ENCODE measurements around the gene PLOD2. TPM values are rescaled to one million over a fixed set of nuclear protein-coding genes. Genes with fewer than 3 reads are reported as not detected.

Gene PLOD2
- total RNA-seq, 2 experiments from 2014 or later, result 0.20 to 1.2 TPM

DNA sequence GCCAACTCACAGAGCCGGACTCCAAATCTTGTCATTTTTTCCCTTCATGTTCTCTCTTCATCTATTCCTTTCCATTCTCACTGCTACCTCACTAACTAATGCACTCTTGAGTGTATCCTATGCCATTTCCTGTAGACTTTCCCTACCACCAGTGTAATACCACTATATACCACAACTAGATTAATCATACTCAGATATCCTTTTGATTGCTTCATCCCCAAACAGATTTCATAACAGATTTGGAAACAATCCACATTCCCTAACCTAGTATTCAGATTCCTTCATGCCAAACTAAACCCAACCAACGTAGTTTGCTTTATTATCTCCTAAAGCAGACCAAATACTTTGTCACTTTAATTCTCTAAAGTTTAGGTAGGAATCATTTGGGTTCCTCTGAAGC lies 2.6 kb upstream of the PLOD2 start:
- Mint-ChIP-seq H3K4me1 (peaks cover 13% of the 10 kb centered on the region), H3K4me3 (no peak overlapping the region), H3K27ac (no peak overlapping the region), H3K27me3 (peaks cover 52% of the 10 kb centered on the region), H3K9me3 (ENCODE audit: low read depth) (no peaks in the 10 kb centered on the region), H3K36me3 (no peaks in the 10 kb centered on the region)
- CTCF ChIA-PET, result no interaction called here
- ATAC-seq (no peak), DNase-seq (no peak)

DNA sequence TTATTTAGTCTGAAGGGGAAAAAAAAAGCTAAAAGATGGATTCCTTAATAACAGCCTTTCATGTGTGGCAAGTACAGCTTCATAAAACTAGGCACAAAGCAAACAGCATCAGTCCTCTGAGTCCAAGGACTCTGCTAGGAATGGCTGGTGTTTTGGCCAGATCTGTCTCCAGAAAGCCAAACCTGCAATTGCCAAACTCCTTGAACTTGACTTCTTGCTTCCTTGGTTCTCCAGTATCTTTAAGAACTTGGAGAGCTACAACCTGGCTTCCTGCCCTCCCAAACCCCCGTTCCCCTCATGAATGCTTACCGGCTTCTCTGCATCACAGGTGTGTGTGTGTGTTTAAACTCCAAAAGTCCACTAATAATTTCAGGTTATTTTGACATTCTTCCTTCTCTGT lies 1.6 kb upstream of the PLOD2 start:
- CTCF ChIA-PET, result no interaction called here
- Mint-ChIP-seq H3K36me3 (no peaks in the 10 kb centered on the region), H3K4me3 (peak overlapping the region; percentile 14), H3K4me1 (peaks cover 13% of the 10 kb centered on the region), H3K9me3 (ENCODE audit: low read depth) (no peaks in the 10 kb centered on the region), H3K27me3 (peaks cover 59% of the 10 kb centered on the region), H3K27ac (no peak overlapping the region)
- ATAC-seq (no peak), DNase-seq (no peak)

DNA sequence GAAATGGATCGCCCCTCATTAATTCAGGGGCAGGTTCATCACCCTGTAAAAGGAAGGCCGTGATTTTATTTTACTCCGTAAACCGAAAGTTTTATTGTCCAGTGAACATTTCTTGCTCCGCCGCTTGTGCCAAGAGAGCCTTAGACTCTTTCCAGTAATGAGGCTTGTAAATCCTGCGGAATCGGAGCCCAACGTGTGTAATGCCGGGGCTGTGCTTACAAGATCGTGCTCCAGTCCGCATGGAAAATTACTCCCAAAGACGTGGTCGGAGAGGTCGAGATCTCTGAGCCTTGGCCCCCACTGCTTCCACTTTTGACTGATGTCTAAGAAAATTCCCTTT lies 649 bp upstream of the PLOD2 start:
- DNase-seq (no peak), ATAC-seq (no peak)
- Mint-ChIP-seq H3K4me1 (peaks cover 13% of the 10 kb centered on the region), H3K27me3 (peaks cover 60% of the 10 kb centered on the region), H3K4me3 (peak overlapping the region; percentile 47), H3K9me3 (ENCODE audit: low read depth) (no peaks in the 10 kb centered on the region), H3K36me3 (no peaks in the 10 kb centered on the region), H3K27ac (no peak overlapping the region)
- CTCF ChIA-PET, result no interaction called here

DNA sequence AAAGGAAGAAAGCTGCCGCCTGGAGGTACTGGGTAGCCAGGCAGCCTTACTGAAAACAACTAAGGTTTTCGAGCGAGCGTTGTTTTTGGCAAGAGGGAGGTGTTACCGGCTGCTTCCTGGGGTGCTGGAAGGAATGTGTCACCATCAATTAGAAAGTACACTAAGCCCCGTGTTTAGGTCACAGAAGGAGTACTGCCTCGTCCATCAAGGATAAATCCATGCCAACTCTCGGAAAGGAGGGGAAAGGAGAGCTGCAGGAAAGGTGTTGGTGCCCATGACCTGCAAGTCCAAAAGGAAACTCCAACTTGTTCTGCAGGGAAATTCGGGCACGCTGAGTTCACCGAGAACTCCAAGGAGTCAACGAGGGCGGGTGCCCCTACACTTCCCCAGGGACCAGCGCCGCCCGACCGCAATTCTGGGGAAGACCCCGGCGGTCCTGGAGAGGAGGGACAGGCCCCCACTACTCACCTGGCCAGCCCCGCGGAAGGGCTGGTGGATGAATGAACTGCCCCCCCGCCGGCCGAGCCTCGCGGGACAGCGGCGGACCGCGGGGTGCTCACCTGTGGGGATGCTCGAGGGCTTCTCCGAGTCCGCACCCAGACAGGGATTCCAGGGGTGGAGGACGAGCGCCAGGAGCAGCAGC lies 542 bp downstream of the PLOD2 start:
- Mint-ChIP-seq H3K27me3 (peaks cover 60% of the 10 kb centered on the region), H3K4me3 (peak overlapping the region; percentile 54), H3K27ac (no peak overlapping the region), H3K4me1 (peaks cover 13% of the 10 kb centered on the region), H3K36me3 (no peaks in the 10 kb centered on the region), H3K9me3 (ENCODE audit: low read depth) (no peaks in the 10 kb centered on the region)
- CTCF ChIA-PET, result no interaction called here
- ATAC-seq (peak; percentile 48), DNase-seq (peak; percentile 41)

DNA sequence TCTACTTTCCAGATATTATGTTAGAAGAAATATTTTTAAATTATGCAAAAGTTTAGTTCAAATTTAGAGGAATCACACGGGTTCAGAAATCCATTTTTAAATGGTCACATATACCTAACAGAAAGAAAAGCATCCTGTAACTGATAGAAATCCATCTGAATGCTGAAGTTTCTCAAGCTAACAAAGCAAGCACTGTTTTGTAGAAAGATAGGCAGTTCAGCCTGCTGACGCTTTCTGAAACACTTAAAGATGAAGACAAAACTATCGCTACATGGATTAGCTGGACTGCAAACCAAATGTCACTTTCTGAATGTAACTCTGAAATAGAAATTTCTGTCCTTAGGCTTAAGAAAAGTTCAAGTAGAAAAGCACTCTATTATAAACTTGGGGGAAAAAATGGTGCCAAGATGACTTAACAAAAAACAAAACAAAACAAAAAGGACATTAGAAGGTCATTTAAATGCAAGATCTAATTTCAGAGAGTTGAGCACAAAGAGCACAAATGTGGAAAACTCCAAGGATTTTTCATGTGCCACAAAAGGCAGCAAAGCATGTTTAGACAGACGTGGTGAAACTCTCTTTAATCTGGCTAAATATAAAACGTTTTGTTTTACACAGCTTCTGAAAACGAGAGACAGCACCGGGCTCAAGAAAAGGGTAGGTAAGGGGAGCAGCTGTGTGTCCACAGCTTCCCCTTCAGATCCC lies 1.2 kb downstream of the PLOD2 start:
- H3K27me3 Mint-ChIP-seq, result peaks cover 54% of the 10 kb centered on the region
- H3K9me3 Mint-ChIP-seq (ENCODE audit: low read depth), result no peaks in the 10 kb centered on the region
- CTCF ChIA-PET, result no interaction called here
- no peak overlapping the region for H3K27ac Mint-ChIP-seq
- peaks cover 13% of the 10 kb centered on the region for H3K4me1 Mint-ChIP-seq
- H3K36me3 Mint-ChIP-seq, result no peaks in the 10 kb centered on the region
- ATAC-seq, result no peak
- H3K4me3 Mint-ChIP-seq, result peak overlapping the region; percentile 54
- DNase-seq, result no peak

DNA sequence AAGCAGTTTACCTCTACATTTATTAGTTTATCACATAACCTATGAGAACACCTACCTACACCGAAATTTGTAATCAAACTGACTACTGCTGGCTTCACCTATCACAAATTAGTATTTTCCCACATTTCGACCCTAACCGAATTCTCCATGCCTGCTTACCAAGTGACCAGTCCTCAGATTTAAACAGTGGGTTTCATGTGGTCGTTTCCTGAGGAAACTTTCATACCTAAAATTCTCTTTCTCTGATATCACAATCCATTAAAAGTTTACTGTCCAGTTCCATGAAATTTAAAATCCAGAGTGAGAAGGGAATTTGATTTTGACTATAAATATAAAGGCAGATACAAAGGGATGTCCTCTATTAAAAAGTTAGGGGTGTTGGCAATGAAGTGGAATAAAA lies 1.9 kb downstream of the PLOD2 start:
- Mint-ChIP-seq H3K27ac (no peak overlapping the region), H3K36me3 (no peaks in the 10 kb centered on the region), H3K27me3 (peaks cover 52% of the 10 kb centered on the region), H3K9me3 (ENCODE audit: low read depth) (no peaks in the 10 kb centered on the region), H3K4me1 (peaks cover 13% of the 10 kb centered on the region), H3K4me3 (no peak overlapping the region)
- CTCF ChIA-PET, result no interaction called here
- DNase-seq, result no peak
- ATAC-seq, result no peak

DNA sequence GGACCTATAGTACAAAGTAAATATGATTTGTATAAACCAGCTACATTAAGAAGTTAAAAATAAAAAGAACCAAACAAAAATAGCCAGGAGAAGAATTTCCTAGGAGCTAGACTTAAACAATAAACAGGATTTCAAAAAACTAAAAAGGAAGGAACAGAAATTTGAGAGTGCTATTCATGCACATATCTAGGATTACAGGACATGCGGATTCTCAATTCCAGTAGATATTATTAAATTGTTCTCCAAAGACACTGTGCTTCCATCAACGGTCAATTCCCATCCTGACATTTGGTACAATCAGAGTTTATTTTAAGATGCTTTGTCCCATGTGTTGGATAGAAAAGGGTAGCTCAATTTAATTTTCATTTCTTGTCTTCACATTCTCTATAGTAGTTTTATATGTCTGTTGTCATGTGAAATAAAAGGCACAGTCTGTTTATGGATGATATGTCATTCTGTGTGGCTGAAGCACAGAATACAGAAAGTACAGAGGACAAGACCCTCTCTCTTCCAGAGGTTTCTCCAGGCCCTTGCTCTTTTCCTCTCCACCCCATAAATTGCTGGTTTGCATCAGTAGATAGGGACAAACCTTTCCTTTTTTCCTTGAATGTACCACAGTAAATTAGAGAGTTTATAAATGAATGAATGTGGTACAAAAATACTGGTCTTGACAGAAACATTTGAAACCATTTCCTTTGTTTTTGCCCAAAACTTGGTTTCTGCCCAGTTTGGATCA lies 3.5 kb downstream of the PLOD2 start:
- H3K27ac Mint-ChIP-seq, result no peak overlapping the region
- H3K4me3 Mint-ChIP-seq, result no peak overlapping the region
- H3K36me3 Mint-ChIP-seq, result no peaks in the 10 kb centered on the region
- no peaks in the 10 kb centered on the region for H3K9me3 Mint-ChIP-seq (ENCODE audit: low read depth)
- H3K27me3 Mint-ChIP-seq, result peaks cover 40% of the 10 kb centered on the region
- peaks cover 13% of the 10 kb centered on the region for H3K4me1 Mint-ChIP-seq
- ATAC-seq (no peak), DNase-seq (no peak)
- CTCF ChIA-PET, result interaction anchor here (1.2 kb wide), 1 partner anchor 8 kb away, joined by 4 read pairs; no protein-coding TSS in a partner anchor

DNA sequence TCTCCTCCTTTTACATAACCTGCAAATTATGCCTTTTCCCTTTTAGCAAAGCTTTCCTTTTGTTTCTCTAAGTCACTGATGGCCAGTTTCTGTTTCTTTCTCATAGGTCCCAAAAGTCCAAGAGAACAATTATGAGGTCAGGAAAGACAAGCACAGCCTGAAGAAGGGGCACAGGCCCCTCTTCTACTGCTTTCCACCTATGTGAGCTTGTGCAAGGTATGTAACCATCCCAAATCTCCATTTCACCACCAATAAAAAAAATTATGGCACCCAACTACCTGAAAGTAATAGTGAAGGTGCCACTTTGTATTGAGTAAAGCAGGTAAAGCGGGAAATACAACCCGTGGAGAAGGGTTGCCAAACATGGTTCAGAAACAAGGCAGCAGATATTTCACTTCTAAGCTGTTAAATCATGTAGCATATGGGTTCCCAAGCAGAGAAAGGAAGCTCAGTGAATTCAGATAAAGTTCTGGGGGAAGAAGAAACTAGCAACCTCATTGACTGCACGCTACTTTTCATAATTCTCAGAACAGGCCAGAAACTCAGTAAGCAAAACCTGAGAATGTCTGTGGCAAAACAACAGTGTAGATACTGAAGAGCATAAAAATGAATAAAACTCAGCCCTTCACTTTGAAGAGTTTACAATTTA lies 4.2 kb downstream of the PLOD2 start:
- Mint-ChIP-seq H3K9me3 (ENCODE audit: low read depth) (no peaks in the 10 kb centered on the region), H3K27ac (no peak overlapping the region), H3K27me3 (peaks cover 33% of the 10 kb centered on the region), H3K4me1 (peaks cover 13% of the 10 kb centered on the region), H3K36me3 (no peaks in the 10 kb centered on the region), H3K4me3 (no peak overlapping the region)
- CTCF ChIA-PET, result interaction anchor here (1.2 kb wide), 1 partner anchor 9 kb away, joined by 4 read pairs; no protein-coding TSS in a partner anchor
- ATAC-seq (no peak), DNase-seq (no peak)

DNA sequence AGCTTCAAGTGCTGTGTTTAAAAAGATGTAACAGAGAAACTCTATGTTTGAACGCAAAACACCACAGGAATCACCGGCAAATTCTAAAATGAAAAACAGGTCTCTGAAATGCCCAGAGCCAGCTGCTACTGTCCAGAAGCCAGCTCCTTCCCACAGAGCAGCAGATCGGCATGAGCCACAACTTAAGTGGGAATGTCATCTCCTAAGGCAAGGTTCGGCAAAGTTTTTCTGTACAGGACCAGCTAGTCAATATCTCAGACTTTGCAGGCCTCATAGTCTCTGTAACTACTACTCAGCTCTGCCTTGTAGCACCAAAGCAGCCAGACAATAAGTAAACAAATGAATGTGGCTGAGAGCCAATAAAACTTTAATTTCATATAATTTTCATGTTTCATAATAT lies 4.9 kb downstream of the PLOD2 start:
- Mint-ChIP-seq H3K36me3 (no peaks in the 10 kb centered on the region), H3K27me3 (peaks cover 26% of the 10 kb centered on the region), H3K9me3 (ENCODE audit: low read depth) (no peaks in the 10 kb centered on the region), H3K4me3 (no peak overlapping the region), H3K4me1 (peaks cover 8% of the 10 kb centered on the region), H3K27ac (no peak overlapping the region)
- ATAC-seq (no peak), DNase-seq (no peak)
- CTCF ChIA-PET, result no interaction called here

DNA sequence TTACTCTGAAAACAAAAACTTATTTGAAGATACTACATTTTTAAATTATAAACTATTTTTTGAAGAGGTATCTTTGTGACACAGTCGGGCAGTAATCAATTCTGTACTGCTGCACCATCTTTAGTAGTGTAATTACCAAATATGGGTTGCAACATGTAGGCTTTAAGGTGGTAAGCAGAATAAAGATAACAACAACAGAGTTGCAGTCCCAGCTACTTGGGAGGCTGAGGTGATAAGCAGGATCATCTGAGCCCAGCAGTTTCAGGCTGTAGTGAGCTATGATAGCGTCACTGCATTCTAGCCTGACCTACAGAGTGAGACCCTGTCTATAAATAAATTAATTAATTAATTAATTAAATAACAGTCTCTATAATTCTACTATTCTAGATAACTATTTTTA lies 6.0 kb downstream of the PLOD2 start:
- Mint-ChIP-seq H3K27me3 (peaks cover 20% of the 10 kb centered on the region), H3K4me3 (no peak overlapping the region), H3K9me3 (ENCODE audit: low read depth) (no peaks in the 10 kb centered on the region), H3K27ac (no peak overlapping the region), H3K36me3 (no peaks in the 10 kb centered on the region), H3K4me1 (peaks cover 2% of the 10 kb centered on the region)
- DNase-seq (no peak), ATAC-seq (no peak)
- CTCF ChIA-PET, result no interaction called here

DNA sequence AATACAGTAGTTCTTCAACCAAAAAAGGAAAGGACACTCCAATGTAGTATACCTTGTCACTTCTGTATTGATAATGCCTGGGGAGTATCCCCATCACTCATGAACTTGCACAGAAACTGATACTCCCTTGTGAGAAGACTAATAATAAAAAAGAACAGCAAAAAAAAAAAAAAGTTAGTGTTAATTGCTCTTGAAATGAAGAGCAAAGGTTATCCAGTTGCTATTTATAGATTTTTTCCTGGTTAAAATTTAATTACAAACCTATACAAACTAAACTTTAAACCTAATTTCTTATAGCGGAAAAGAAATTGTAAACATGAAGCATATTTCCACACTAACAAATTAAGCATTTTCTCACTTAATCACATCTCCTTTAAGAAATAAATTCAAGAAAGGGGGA lies 6.7 kb downstream of the PLOD2 start:
- H3K27me3 Mint-ChIP-seq, result peaks cover 17% of the 10 kb centered on the region

DNA sequence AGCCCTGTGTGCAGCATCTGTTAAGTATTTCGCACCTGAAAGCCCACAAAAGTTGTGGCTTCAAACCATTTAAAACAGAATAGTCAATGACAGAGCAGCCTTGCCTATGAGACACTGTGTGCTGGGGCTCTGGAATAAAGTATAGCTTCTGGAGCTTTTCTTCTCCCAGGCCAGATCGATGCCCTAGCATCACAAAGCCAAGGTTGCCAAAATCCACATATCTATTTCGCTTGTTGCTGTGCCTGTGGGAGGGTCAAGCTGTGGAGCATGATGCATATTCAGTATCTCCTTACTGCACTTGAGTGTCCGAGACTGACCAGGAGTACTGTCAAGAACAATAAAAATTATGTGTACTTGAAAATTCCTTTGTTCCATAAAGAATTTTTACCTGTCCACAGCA lies 7.6 kb downstream of the PLOD2 start:
- no peak for ATAC-seq
- CTCF ChIA-PET, result no interaction called here
- H3K4me1 Mint-ChIP-seq, result no peaks in the 10 kb centered on the region
- H3K4me3 Mint-ChIP-seq, result no peak overlapping the region
- peaks cover 9% of the 10 kb centered on the region for H3K27me3 Mint-ChIP-seq
- no peaks in the 10 kb centered on the region for H3K36me3 Mint-ChIP-seq
- H3K27ac Mint-ChIP-seq, result no peak overlapping the region
- DNase-seq, result no peak
- no peaks in the 10 kb centered on the region for H3K9me3 Mint-ChIP-seq (ENCODE audit: low read depth)

More for the DNA sequence above, 6.7 kb downstream of the PLOD2 start:
- no peak overlapping the region for H3K27ac Mint-ChIP-seq
- CTCF ChIA-PET, result no interaction called here
- H3K4me3 Mint-ChIP-seq, result no peak overlapping the region
- no peak for DNase-seq
- no peak for ATAC-seq
- no peaks in the 10 kb centered on the region for H3K9me3 Mint-ChIP-seq (ENCODE audit: low read depth)
- no peaks in the 10 kb centered on the region for H3K36me3 Mint-ChIP-seq
- H3K4me1 Mint-ChIP-seq, result no peaks in the 10 kb centered on the region

DNA sequence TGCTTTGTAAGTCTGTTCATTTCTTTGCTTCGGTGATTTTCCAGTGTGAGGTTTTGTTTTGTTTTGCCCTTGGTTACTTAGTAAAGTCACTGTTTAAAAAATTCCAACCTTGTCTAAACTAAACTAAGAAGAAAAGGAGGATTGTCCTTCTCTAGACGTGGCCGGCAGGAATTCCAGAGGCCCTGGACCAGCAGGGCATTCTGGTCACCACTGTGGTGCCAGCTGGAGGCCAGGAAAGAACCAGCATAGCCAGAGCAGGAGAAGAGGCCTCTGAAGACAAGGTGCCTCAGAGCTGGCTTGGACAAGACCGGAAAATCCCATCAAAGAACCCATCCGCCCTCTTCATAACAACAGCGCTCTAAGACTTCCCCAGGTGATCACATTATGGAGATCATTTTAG lies 8.2 kb downstream of the PLOD2 start:
- CTCF ChIA-PET, result no interaction called here
- H3K36me3 Mint-ChIP-seq, result no peaks in the 10 kb centered on the region
- no peaks in the 10 kb centered on the region for H3K4me1 Mint-ChIP-seq
- no peak for ATAC-seq
- peaks cover 7% of the 10 kb centered on the region for H3K27me3 Mint-ChIP-seq
- H3K27ac Mint-ChIP-seq, result no peak overlapping the region
- no peaks in the 10 kb centered on the region for H3K9me3 Mint-ChIP-seq (ENCODE audit: low read depth)
- no peak overlapping the region for H3K4me3 Mint-ChIP-seq
- no peak for DNase-seq
